C4-2B (cell line): ENCODE data around the gene TULP1.

Experiments
- CTCF ChIP-seq: fragments of 450-650 bp; conservative IDR thresholded peaks from 2 replicates; pipeline ENCODE4 v1.5.1; 2017; ENCODE audit warnings: mild to moderate bottlenecking
- ZFX ChIP-seq: fragments of 450-650 bp; IDR thresholded peaks from 2 replicates; pipeline ENCODE4 v1.6.1; 2017

GRCh38 chr6:35544769-35545361 is 32.2 kb upstream of the TULP1 start:
- TF ChIP-seq CTCF (no peak), ZFX (no peak)
